ENCODE measurements around the gene CPA2.

The CPA2 gene

GRCh38 chr7:130296221-130296951 is 29.7 kb downstream of the CPA2 start:
- ATAC-seq (ENCODE audit: low read depth), result no peak
- H3K36me3 ChIP-seq (ENCODE audit: low read depth), result peaks cover 32% of the 10 kb centered on the region
- no peak overlapping the region for H3K27ac ChIP-seq (ENCODE audit: poor library complexity, severe bottlenecking)
- peaks cover 29% of the 10 kb centered on the region for H3K4me1 ChIP-seq (ENCODE audit: insufficient read depth, poor library complexity, severe bottlenecking)
- no peak for DNase-seq (ENCODE audit: low spot score)
- no peak for TF ChIP-seq CTCF (IDR thresholded peaks at IDR 0.05; ENCODE audit: poor library complexity, severe bottlenecking)
- no peaks in the 10 kb centered on the region for H3K27me3 ChIP-seq (ENCODE audit: insufficient read depth, poor library complexity, severe bottlenecking)
- no peak overlapping the region for H3K4me3 ChIP-seq (ENCODE audit: severe bottlenecking)
- no peaks in the 10 kb centered on the region for H3K9me3 ChIP-seq (ENCODE audit: severe bottlenecking)

- TF ChIP-seq CTCF (IDR thresholded peaks at IDR 0.05; ENCODE audit: poor library complexity, severe bottlenecking), result no peak
- H3K27me3 ChIP-seq (ENCODE audit: insufficient read depth, poor library complexity, severe bottlenecking), result no peaks in the 10 kb centered on the region
- DNase-seq (ENCODE audit: low spot score), result no peak
These were observed 31.2 kb downstream of the CPA2 start for GRCh38 chr7:130297628-130298543.

GRCh38 chr7:130298544-130299326 is 32.1 kb downstream of the CPA2 start:
- Histone ChIP-seq H3K4me3 (ENCODE audit: severe bottlenecking) (no peak overlapping the region), H3K9me3 (ENCODE audit: severe bottlenecking) (no peaks in the 10 kb centered on the region), H3K4me1 (ENCODE audit: insufficient read depth, poor library complexity, severe bottlenecking) (peaks cover 11% of the 10 kb centered on the region), H3K36me3 (ENCODE audit: low read depth) (peaks cover 45% of the 10 kb centered on the region), H3K27me3 (ENCODE audit: insufficient read depth, poor library complexity, severe bottlenecking) (no peaks in the 10 kb centered on the region), H3K27ac (ENCODE audit: poor library complexity, severe bottlenecking) (no peak overlapping the region)
- DNase-seq (ENCODE audit: low spot score) (no peak), ATAC-seq (ENCODE audit: low read depth) (no peak)
- TF ChIP-seq CTCF (IDR thresholded peaks at IDR 0.05; ENCODE audit: poor library complexity, severe bottlenecking), result no peak

More at GRCh38 chr7:130297628-130298543, 31.2 kb downstream of the CPA2 start:
- no peaks in the 10 kb centered on the region for H3K9me3 ChIP-seq (ENCODE audit: severe bottlenecking)
- ATAC-seq (ENCODE audit: low read depth), result no peak
- H3K36me3 ChIP-seq (ENCODE audit: low read depth), result peaks cover 39% of the 10 kb centered on the region
- peaks cover 18% of the 10 kb centered on the region for H3K4me1 ChIP-seq (ENCODE audit: insufficient read depth, poor library complexity, severe bottlenecking)
- no peak overlapping the region for H3K4me3 ChIP-seq (ENCODE audit: severe bottlenecking)
- no peak overlapping the region for H3K27ac ChIP-seq (ENCODE audit: poor library complexity, severe bottlenecking)

GRCh38 chr7:130299866-130300265 is 33.2 kb downstream of the CPA2 start:
- no peak for TF ChIP-seq CTCF (IDR thresholded peaks at IDR 0.05; ENCODE audit: poor library complexity, severe bottlenecking)
- ATAC-seq (ENCODE audit: low read depth), result no peak
- H3K9me3 ChIP-seq (ENCODE audit: severe bottlenecking), result no peaks in the 10 kb centered on the region
- peaks cover 57% of the 10 kb centered on the region for H3K36me3 ChIP-seq (ENCODE audit: low read depth)
- no peak overlapping the region for H3K4me3 ChIP-seq (ENCODE audit: severe bottlenecking)
- no peaks in the 10 kb centered on the region for H3K27me3 ChIP-seq (ENCODE audit: insufficient read depth, poor library complexity, severe bottlenecking)
- DNase-seq (ENCODE audit: low spot score), result no peak
- H3K4me1 ChIP-seq (ENCODE audit: insufficient read depth, poor library complexity, severe bottlenecking), result peaks cover under 1% of the 10 kb centered on the region
- no peak overlapping the region for H3K27ac ChIP-seq (ENCODE audit: poor library complexity, severe bottlenecking)
